D721Med (cell line): ENCODE measurements around the gene TLL1.

ENCODE experiments used
- DNase-seq: peaks from one replicate; pipeline ENCODE4 v3.0.0; 2011; ENCODE audit warnings: low spot score; ENCODE audit not compliant: insufficient read length
- FAIRE-seq: peaks from 2 replicates; lab custom pipeline; 2011; peaks lifted over from hg19 to GRCh38; lab: Jason Lieb, UNC
- CTCF ChIP-seq: IDR thresholded peaks from 2 replicates; pipeline ENCODE4 v1.5.1; 2012; ENCODE audit warnings: mild to moderate bottlenecking, control low read depth; ENCODE audit not compliant: insufficient read depth; ENCODE audit errors: missing control alignments

TLL1 gene

GRCh38 chr4:166121897-166122296 is 248.9 kb downstream of the TLL1 start:
- FAIRE-seq (no peak), DNase-seq (no peak)
- TF ChIP-seq CTCF, result no peak

GRCh38 chr4:166123546-166123945 is 250.5 kb downstream of the TLL1 start:
- no peak for TF ChIP-seq CTCF
- no peak for FAIRE-seq
- DNase-seq, result no peak

DNA sequence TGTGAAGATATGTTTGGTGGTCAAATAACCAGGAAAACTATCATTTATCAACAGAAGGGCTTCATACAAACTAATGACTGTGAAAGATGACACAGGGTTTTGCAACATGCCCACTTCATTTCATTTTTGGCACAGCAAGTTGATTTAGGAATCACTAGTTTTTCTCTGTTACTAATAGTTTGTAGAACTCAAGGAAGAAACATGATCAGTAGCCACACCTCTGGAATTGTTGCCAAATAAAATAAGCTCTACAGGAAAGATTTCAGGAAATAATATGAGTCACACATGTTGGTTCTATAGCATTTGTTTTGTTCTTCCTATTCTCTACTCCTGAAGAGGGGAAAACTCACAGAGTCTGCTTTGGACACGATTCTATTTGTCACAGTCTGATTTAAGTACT is 255.4 kb downstream of the TLL1 start:
- FAIRE-seq (no peak), DNase-seq (no peak)
- no peak for TF ChIP-seq CTCF

DNA sequence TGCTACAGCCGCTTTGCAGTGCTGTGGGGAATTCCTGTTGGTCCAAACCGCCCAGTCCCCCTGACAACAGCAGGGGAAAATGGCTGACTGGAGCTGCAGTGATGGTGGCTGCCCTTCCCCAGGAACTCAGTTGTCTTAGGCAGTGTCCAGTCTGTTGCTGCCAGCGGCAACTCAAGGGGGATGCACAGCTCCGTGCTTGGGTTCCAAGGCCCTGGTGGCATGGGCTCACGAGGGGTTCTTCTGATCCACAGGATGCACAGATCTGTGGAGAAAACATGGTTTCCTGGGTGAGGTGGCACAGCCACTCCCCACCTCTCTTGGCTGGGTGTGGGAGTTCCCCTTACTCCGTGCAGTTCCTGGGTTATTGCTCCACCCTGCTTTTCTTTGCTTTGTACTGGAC is 261.2 kb downstream of the TLL1 start:
- DNase-seq (no peak), FAIRE-seq (no peak)
- no peak for TF ChIP-seq CTCF

DNA sequence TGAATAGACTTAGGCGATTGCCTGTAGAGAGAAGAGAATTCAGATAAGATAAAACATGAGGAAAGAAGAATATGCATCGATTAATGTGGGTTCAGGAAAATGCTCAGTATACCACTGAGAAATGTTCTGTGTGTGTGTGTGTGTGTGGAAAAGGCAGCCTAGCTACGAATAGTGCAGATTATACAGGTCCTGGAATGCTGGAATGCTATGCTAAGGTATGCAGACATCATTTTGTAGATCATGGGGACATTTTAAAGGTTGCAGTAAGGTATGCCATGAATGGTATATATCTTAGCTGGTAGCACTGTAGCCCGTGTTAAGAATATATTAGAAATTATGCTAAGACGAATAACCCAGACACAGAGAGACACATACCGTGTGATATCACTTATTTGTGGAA is 267.9 kb downstream of the TLL1 start:
- no peak for TF ChIP-seq CTCF
- FAIRE-seq (no peak), DNase-seq (no peak)

- FAIRE-seq (no peak), DNase-seq (no peak)
Measured at GRCh38 chr4:166143227-166143626, 270.2 kb downstream of the TLL1 start.

GRCh38 chr4:166144607-166145006 is 271.6 kb downstream of the TLL1 start:
- no peak for TF ChIP-seq CTCF
- FAIRE-seq (no peak), DNase-seq (no peak)

More at GRCh38 chr4:166143227-166143626, 270.2 kb downstream of the TLL1 start:
- no peak for TF ChIP-seq CTCF
